GM13976 (cell line): ENCODE measurements around the gene C2orf78.
"Not testable (repeated sequence)": the region's sequence is repeated elsewhere in the genome, so short reads cannot be mapped to it uniquely, and the experiment has no call there.

Source experiments
- DNase-seq: peaks from one replicate; pipeline ENCODE4 v3.0.0; 2012; ENCODE audit warnings: low spot score
- CTCF ChIP-seq: IDR thresholded peaks from 2 replicates; pipeline ENCODE4 v1.5.1; 2012; ENCODE audit warnings: borderline replicate concordance, mild to moderate bottlenecking; ENCODE audit not compliant: insufficient read depth; ENCODE audit errors: extremely low read depth, missing control alignments, control extremely low read depth
- in situ Hi-C: fragments of 300-500 bp; cut with MboI; formaldehyde crosslinking; loops from one replicate; pipeline ENCODE4 v1.12.0; 2022; ENCODE audit warnings: low sequenced_read_pairs, mixed read lengths, inconsistent platforms; ENCODE audit not compliant: unreplicated experiment

Gene C2orf78

GRCh38 chr2:73746877-73747208 lies 37.1 kb upstream of the C2orf78 start:
- TF ChIP-seq CTCF = no peak
- no peak for DNase-seq
- in situ Hi-C loops = no loop called here

GRCh38 chr2:73749314-73749713 lies 34.7 kb upstream of the C2orf78 start:
- in situ Hi-C loops = no loop called here
- no peak for TF ChIP-seq CTCF
- no peak for DNase-seq

- in situ Hi-C loops, DNase-seq: not testable (repeated sequence)
Observed at GRCh38 chr2:73754332-73754731, 29.7 kb upstream of the C2orf78 start.

GRCh38 chr2:73759285-73759764 lies 24.7 kb upstream of the C2orf78 start:
- no peak for TF ChIP-seq CTCF
- DNase-seq = no peak
- in situ Hi-C loops = no loop called here

GRCh38 chr2:73759904-73760303 lies 24.1 kb upstream of the C2orf78 start:
- no peak for DNase-seq
- in situ Hi-C loops = no loop called here

GRCh38 chr2:73762571-73762970 lies 21.4 kb upstream of the C2orf78 start:
- no peak for TF ChIP-seq CTCF
- no peak for DNase-seq
- in situ Hi-C loops = no loop called here

More at GRCh38 chr2:73759904-73760303, 24.1 kb upstream of the C2orf78 start:
- no peak for TF ChIP-seq CTCF

GRCh38 chr2:73764945-73765344 lies 19.0 kb upstream of the C2orf78 start:
- DNase-seq = no peak
- in situ Hi-C loops = no loop called here
- no peak for TF ChIP-seq CTCF
